HG02588 (cell line): ENCODE results near the gene KCNG4.

ENCODE experiments used
- ATAC-seq: cut with Tn5 transposase; IDR thresholded peaks from one replicate; pipeline ENCODE4 v1.9.1; 2021; ENCODE audit warnings: mild to moderate bottlenecking, moderate library complexity; ENCODE audit not compliant: unreplicated experiment

KCNG4 gene

DNA sequence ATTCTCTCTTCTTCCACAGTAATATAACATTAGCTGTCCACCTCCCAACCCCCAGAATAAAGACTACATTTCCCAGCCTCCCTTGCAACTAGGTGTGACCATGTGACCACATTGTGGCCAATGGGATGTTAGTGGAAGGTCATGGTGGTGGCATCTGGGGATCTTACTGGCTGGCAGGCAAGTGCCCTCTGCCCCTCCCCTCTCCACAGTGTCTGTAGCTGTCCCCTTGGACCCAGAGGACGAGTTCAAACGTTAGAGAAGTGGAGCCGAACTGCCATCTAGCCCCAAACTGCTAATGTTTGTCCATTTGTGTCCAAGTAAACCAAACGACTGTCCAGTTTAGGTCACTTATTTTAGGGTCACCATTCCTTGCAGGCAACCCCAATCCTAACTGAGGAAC lies 26.6 kb upstream of the KCNG4 start:
- ATAC-seq, result no peak

DNA sequence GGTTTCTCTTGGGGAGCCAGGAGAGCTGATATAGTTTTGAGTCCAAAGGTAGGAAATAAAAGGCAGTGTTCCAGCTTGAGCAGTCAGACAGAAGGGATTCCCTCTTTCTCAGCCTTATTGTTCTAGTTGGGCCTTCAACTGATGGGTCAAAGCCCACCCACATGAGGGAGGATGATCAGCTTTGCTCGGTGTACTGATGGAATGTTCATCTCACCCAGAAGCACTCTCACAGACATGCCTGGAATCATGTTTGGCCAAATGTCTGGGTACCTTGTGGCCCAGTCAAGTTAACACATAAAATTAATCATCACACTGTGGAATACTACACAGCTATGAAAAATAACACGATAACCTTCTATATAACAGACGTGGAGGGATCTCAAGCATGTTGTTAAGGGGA lies 23.1 kb upstream of the KCNG4 start:
- no peak for ATAC-seq

- ATAC-seq, result no peak
Measured at GRCh38 chr16:84262031-84262430, 22.2 kb upstream of the KCNG4 start.

GRCh38 chr16:84260766-84261554 lies 21.1 kb upstream of the KCNG4 start:
- no peak for ATAC-seq

DNA sequence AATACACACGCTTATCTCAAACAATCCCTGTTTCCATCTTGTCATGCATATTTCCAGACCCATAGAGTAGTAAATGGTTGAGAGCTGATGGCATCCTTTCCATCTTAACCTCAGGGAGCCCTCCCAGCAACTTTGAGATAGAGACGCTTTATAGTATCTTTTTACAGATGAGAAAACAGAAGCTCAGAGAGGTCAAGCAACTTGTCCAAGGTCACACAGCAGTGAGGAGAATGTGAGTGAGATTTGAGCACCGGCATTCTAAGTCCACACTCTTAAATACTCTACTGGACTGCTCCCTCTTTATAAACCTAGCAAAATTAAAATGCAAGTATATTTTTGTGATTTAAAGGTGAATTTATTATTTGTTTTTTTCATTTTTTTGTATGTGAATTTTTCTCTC lies 19.9 kb upstream of the KCNG4 start:
- ATAC-seq, result no peak

GRCh38 chr16:84258266-84258665 lies 18.5 kb upstream of the KCNG4 start:
- ATAC-seq, result no peak

- ATAC-seq, result no peak
Measured at GRCh38 chr16:84255050-84255810, 15.4 kb upstream of the KCNG4 start.

DNA sequence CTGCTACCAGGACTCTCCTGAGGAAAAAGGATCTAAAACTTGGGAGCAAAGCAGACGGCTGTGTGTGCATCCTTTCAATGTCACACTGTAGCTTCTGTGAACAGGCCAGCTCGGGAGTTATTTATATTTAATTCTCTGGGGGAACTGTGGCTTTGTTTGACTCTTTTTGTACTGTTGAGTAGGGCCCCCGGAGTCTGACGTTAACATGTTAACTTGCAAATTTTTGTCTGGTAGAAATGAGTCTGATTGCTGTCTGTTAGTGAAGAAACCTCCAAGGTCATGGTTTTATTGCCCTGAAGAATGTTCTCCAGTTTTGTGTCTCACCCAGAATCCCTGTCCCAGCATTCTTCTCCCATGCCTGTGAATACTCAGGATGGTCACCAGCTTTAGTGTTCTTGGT lies 14.2 kb upstream of the KCNG4 start:
- ATAC-seq, result no peak

GRCh38 chr16:84253173-84253572 lies 13.4 kb upstream of the KCNG4 start:
- ATAC-seq, result no peak

DNA sequence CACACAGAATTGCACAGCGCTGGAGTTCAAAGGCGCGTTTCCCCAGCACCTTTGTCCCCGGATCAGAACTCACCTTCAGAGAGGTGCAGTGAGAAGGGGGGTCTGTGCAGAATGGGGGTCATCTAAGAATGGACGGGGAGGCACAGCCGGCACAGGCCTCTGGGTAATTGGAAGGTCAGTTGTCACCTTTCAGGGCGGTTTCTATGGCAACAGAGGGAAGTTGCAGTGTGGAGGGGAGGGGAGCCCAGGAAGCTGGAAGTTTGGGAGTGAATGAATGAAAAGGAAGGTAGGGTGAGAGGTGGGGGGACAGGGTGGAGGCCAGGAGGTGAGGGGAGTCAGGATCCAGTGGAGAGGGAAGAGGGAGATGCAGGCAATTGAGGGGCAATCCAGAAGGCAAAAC lies 12.4 kb upstream of the KCNG4 start:
- no peak for ATAC-seq

GRCh38 chr16:84247844-84248243 lies 8.0 kb upstream of the KCNG4 start:
- ATAC-seq, result no peak

- ATAC-seq, result no peak
Measured at GRCh38 chr16:84247331-84247730, 7.5 kb upstream of the KCNG4 start.

DNA sequence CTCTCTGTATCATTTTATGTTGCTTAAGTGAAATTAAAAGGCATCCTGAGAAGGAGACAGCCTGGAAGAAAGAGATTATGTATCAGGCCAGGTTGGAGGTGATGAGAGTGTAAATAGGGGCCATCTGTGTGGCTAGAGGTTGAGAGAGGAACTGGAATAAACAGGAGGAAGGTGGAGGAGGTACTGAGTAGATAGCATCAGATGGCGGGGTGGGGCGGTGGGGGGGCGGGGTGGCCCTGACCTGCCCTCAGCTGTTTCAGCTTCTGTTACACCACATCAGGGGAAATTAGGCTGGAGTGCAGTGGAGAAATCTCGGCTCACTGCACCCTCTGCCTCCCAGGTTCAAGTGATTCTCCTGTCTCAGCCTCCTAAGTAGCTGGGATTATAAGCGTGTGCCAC lies 6.9 kb upstream of the KCNG4 start:
- no peak for ATAC-seq

DNA sequence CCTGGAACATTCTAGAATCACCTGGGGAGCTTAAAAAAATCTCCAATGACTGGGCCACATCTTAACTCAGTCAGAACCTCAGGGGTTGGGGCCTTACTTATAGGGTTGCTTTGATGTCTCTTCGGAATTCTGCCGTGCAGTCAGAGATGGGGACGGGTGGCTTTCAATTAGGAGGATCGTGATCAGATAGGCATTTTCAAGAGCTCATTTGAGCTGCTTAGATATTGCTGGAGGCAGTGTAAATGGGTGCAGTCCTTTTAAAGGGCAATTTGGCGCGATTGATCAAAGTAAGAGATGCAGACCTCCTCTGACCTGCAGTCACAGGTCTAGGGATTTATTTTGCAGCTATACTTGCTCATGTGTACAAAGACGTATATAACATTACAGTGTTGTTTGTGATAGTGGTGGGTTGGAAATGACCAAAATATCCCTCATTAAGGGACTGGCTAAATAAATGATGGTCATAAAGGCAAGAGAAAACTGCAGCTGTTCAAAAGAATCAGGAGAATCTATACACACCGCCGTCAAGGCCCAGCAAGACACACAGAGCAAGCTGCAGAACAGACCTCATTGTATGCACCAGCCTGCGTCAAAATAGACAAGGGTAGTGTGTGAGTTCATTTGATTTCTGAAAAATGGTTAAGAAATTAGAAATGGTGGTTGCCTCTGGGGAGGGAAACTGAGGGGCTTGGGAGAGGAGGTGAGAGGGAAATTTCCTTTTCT lies 6.3 kb upstream of the KCNG4 start:
- no peak for ATAC-seq

- no peak for ATAC-seq
Measured at GRCh38 chr16:84244728-84245127, 4.9 kb upstream of the KCNG4 start.

DNA sequence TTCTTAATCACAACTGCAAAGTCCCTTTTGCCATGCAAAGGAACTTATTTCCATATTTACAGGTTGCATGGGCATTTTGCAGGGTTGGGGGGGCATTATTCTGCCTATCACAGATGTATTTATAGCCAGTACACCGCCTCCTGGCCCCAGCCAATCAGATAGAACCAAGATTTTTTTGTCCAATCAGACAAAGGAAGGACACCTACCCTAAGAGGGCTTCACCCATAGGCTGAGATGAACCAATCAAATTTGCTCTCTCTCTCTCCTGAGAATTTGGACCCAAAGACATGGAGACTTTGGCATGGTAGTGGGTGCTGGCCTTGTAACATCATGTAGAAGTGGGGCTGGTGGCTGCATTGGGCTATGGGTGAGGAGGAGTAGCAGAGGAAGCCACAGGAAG lies 3.9 kb upstream of the KCNG4 start:
- ATAC-seq, result no peak

DNA sequence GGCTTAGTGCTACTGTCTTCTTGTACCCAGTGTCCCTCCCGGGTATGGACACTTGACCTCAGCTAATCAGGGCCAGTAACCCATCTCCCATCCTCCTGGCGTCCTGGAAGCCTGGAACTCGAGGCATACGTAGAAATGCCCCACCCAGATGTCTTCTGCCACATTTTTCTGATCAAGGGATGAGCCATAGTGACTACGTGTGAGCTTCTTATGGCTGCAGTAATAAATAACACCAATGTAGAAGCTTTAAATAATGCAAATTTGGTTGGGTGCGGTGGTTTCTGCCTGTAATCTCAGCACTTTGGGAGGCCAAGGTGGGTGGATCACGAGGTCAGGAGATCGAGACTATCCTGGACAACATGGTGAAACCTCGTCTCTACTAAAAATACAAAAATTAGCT lies 3.0 kb upstream of the KCNG4 start:
- ATAC-seq, result no peak

GRCh38 chr16:84241778-84242177 lies 2.0 kb upstream of the KCNG4 start:
- ATAC-seq, result no peak

DNA sequence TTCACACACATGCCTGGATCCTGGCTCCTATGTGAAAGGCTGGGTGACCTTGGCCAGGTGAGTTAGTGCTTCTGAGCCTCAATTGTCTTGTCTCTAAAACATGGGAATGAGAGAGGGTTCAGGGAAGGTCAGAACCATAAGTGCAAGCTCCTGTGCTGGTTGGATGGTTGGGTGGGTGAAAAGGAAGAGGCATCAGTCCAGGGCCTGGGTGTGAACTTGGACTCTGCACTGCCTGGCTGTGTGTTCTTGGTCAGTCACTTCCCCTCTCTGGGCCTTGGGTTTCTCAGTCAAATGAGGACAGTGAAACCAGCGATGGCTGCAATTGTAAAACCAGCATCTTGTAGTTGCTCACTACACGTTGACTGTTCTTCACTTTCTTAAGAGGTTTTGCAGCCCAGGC lies 643 bp upstream of the KCNG4 start:
- ATAC-seq, result no peak

DNA sequence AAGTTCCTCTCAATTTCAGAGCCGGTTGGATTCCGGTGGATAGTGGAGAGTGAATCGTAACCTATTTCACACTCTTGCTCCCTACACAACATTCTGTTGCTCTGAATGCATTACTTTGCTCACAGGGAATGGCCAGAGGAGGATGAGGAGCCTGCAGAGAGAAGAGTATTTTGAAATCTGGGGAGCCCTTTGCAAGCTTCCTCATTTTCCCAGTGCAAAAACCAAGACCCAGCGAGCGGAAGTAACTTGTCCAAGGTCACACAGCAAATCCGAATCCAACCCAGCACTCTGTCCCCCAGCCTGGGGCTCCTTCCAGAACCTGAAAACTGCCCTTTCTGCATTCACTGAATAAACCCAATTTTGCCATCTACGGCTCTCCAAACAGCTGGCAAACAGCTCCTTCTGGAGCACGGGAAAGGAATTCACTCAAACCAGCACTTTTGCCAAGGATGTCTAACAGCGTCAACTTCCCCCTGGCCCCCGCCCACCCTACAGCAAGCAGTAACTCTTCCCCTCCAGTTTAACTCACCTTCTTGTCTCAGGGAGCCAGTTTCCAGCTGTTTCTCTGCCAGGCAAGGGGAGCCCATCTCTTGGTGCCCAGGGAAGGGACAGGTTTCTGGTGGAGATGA lies 557 bp downstream of the KCNG4 start:
- no peak for ATAC-seq

DNA sequence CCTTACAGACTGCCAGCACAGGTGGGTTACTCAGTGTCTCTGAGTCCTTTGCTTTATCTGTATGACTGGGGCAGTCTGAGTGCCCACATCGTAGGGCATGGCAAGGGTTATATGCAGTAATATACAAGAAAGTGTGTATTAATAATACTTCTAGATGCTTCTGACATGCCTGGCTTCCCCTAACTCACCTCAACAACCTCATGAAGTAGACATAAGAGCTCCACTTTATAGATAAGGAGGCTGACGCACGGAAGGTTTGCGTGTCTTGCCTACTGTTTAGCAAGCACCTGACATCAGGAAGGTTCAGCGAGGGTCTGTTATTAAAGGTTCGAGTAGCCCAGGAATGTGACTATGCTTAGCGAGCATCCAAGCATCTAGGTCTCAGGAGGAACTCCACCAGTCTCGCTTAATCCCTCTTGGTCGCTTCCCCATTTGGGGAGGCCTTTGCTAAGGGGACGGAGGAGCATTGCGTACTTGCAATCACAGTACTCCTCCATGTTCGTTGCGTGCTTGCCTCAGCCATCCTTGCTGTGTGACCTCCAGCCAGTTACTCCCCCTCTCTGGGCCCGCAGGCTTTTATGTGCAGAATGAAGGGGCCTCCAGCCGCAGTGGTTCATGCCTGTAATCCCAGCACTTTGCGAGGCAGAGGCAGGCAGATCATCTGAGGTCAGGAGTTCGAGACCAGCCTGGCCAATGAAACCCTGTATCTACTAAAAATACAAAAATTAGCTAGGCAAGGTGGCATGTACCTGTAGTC lies 1.6 kb downstream of the KCNG4 start:
- ATAC-seq, result no peak
